HepG2 (cell line): ENCODE data around the gene KRTAP10-4. TPM values are rescaled to one million over a fixed set of nuclear protein-coding genes. Genes with fewer than 3 reads are reported as not detected.
A peak's percentile ranks its signal among the peaks of the same experiment; 100 is the strongest.

ENCODE experiments used
- CREB3 ChIP-seq: sonication (generic); formaldehyde crosslinking; IDR thresholded peaks from 2 replicates; pipeline ENCODE4 v1.5.0; 2020; ENCODE audit warnings: missing genetic modification reagents
- ELF1 ChIP-seq: sonication (generic); formaldehyde crosslinking; IDR thresholded peaks from 2 replicates; pipeline ENCODE4 v1.4.0; 2020; ENCODE audit warnings: missing genetic modification reagents
- ELF4 ChIP-seq: sonication (generic); formaldehyde crosslinking; IDR thresholded peaks from 2 replicates; pipeline ENCODE4 v1.5.0; 2020; ENCODE audit warnings: missing genetic modification reagents, mild to moderate bottlenecking, moderate library complexity, borderline replicate concordance
- FLYWCH1 ChIP-seq: sonication (generic); formaldehyde crosslinking; IDR thresholded peaks from 2 replicates; pipeline ENCODE4 v1.8.1; 2023; ENCODE audit warnings: mild to moderate bottlenecking, missing genetic modification reagents
- MIER3 ChIP-seq: IDR thresholded peaks from 2 replicates; pipeline ENCODE4 v1.6.1; 2016; ENCODE audit warnings: missing compliant biosample characterization, borderline replicate concordance
- MZF1 ChIP-seq: sonication (generic); formaldehyde crosslinking; IDR thresholded peaks from 2 replicates; pipeline ENCODE4 v1.8.1; 2023; ENCODE audit warnings: mild to moderate bottlenecking, missing genetic modification reagents, borderline replicate concordance
- NFIB ChIP-seq: sonication (generic); formaldehyde crosslinking; IDR thresholded peaks from 2 replicates; pipeline ENCODE4 v1.9.0; 2021; ENCODE audit warnings: missing genetic modification reagents, mild to moderate bottlenecking, borderline replicate concordance
- PBX2 ChIP-seq: IDR thresholded peaks from 2 replicates; pipeline ENCODE4 v1.6.1; 2016; ENCODE audit warnings: control low read depth
- PHF8 ChIP-seq: sonication (generic); formaldehyde crosslinking; IDR thresholded peaks from 2 replicates; pipeline ENCODE4 v1.5.0; 2020; ENCODE audit warnings: missing genetic modification reagents
- RAD51 ChIP-seq: fragments of 450-650 bp; IDR thresholded peaks from 2 replicates; pipeline ENCODE4 v1.6.1; 2016; ENCODE audit warnings: borderline replicate concordance
- REXO4 ChIP-seq: sonication (generic); formaldehyde crosslinking; IDR thresholded peaks from 2 replicates; pipeline ENCODE4 v1.8.0; 2022; ENCODE audit warnings: missing genetic modification reagents, mild to moderate bottlenecking, borderline replicate concordance
- RFXAP ChIP-seq: sonication (generic); formaldehyde crosslinking; IDR thresholded peaks from 2 replicates; pipeline ENCODE4 v1.4.0; 2020; ENCODE audit warnings: missing genetic modification reagents, borderline replicate concordance
- RNF2 ChIP-seq: fragments of 450-650 bp; conservative IDR thresholded peaks from 2 replicates; pipeline ENCODE4 v1.6.1; 2016; ENCODE audit warnings: low read depth
- SALL1 ChIP-seq: sonication (generic); formaldehyde crosslinking; IDR thresholded peaks from 2 replicates; pipeline ENCODE4 v1.8.0; 2022; ENCODE audit warnings: mild to moderate bottlenecking, missing genetic modification reagents
- SP5 ChIP-seq: IDR thresholded peaks from 2 replicates; pipeline ENCODE4 v1.6.1; 2016; ENCODE audit warnings: low read depth, borderline replicate concordance
- ZBTB14 ChIP-seq: sonication (generic); formaldehyde crosslinking; IDR thresholded peaks from 2 replicates; pipeline ENCODE4 v1.4.0; 2020; ENCODE audit warnings: missing genetic modification reagents
- ZFAT ChIP-seq: sonication (generic); formaldehyde crosslinking; conservative IDR thresholded peaks from 2 replicates; pipeline ENCODE4 v1.8.1; 2023; ENCODE audit warnings: missing genetic modification reagents, inconsistent platforms
- ZNF253 ChIP-seq: sonication (generic); formaldehyde crosslinking; IDR thresholded peaks from 2 replicates; pipeline ENCODE4 v1.8.0; 2022; ENCODE audit warnings: mild to moderate bottlenecking, missing genetic modification reagents, borderline replicate concordance
- ZNF281 ChIP-seq: sonication (generic); formaldehyde crosslinking; IDR thresholded peaks from 2 replicates; pipeline ENCODE4 v1.4.0; 2020; ENCODE audit warnings: missing genetic modification reagents, borderline replicate concordance
- ZNF331 ChIP-seq: sonication (generic); formaldehyde crosslinking; IDR thresholded peaks from 2 replicates; pipeline ENCODE4 v1.4.0; 2020; ENCODE audit warnings: missing genetic modification reagents
- ZNF546 ChIP-seq: sonication (generic); formaldehyde crosslinking; conservative IDR thresholded peaks from 2 replicates; pipeline ENCODE4 v1.8.1; 2023; ENCODE audit warnings: mild to moderate bottlenecking, missing genetic modification reagents
- ZNF567 ChIP-seq: sonication (generic); formaldehyde crosslinking; IDR thresholded peaks from 2 replicates; pipeline ENCODE4 v1.8.1; 2023; ENCODE audit warnings: mild to moderate bottlenecking, missing genetic modification reagents, borderline replicate concordance
- ZNF614 ChIP-seq: IDR thresholded peaks from 2 replicates; pipeline ENCODE4 v1.6.1; 2018; ENCODE audit warnings: missing biosample characterization, missing genetic modification reagents, inconsistent platforms, borderline replicate concordance
- ZNF672 ChIP-seq: sonication (generic); formaldehyde crosslinking; IDR thresholded peaks from 2 replicates; pipeline ENCODE4 v1.8.1; 2022; ENCODE audit warnings: missing genetic modification reagents
- ZNF777 ChIP-seq: sonication (generic); formaldehyde crosslinking; IDR thresholded peaks from 2 replicates; pipeline ENCODE4 v1.4.0; 2020; ENCODE audit warnings: missing genetic modification reagents
- polyA plus RNA-seq, 8 experiments: library from polyadenylated mRNA; depleted of rRNA in 3 of 8; stranded (reverse) in 7 of 8; unstranded in 1 of 8; fragments of >200 nt; fragmentation: Illumina TruSeq in 4 of 8; extraction: Trizol in 4 of 8; gene quantifications; 2 replicates each; pipeline versions ENCODE4 v1.2.1 to v1.2.3, GENCODE V29; 2011 to 2016; ENCODE audit warnings: low read depth in 4 of 8, missing spikeins in 1 of 8, mixed read lengths in 1 of 8; ENCODE audit not compliant: insufficient read depth in 1 of 8
- total RNA-seq, 5 experiments: library from RNA; depleted of rRNA; stranded (reverse); fragments of >200 nt; fragmentation: Illumina TruSeq; extraction: Trizol; gene quantifications; 2 replicates each; pipeline ENCODE4 v1.2.3, GENCODE V29; 2016; ENCODE audit warnings: low read depth in 1 of 5

Gene KRTAP10-4
- total and polyA plus RNA-seq, 2 of the 13 experiments (the other 11 are each of a cell fraction or from before 2014, with no cell fraction given), result not detected

GRCh38 chr21:44593598-44594405 is 20.3 kb downstream of the KRTAP10-4 start (continued):
- TF ChIP-seq ZNF331 (CRISPR knock-in tag) (peak; percentile 89), ZNF777 (CRISPR knock-in tag) (no peak), MZF1 (CRISPR knock-in tag) (0 out of 2 replicates have a peak, but pooled peaks have one; percentile 49), MIER3 (peak; percentile 54; the same call in 1 of the 2 replicates), ELF1 (CRISPR knock-in tag) (no peak), RAD51 (no peak), SALL1 (CRISPR knock-in tag) (peak; percentile 97), ELF4 (CRISPR knock-in tag) (no peak), ZNF546 (CRISPR knock-in tag) (0 out of 2 replicates have a peak, but pooled peaks have one; percentile 74), ZNF253 (CRISPR knock-in tag) (no peak), SP5 (CRISPR knock-in tag) (no peak; the same call in 1 of the 2 replicates), RNF2 (peak; percentile 93), RFXAP (CRISPR knock-in tag) (peak; percentile 60; the same call in 1 of the 2 replicates), ZFAT (CRISPR knock-in tag) (no peak), ZNF567 (no peak; the same call in 1 of the 2 replicates), NFIB (CRISPR knock-in tag) (no peak), ZNF672 (no peak), CREB3 (peak; percentile 40; the same call in 1 of the 2 replicates), REXO4 (CRISPR knock-in tag) (no peak), ZBTB14 (CRISPR knock-in tag) (no peak), ZNF281 (peak; percentile 39; the same call in 1 of the 2 replicates), PBX2 (CRISPR knock-in tag) (no peak), PHF8 (CRISPR knock-in tag) (peak; percentile 36; the same call in 1 of the 2 replicates), ZNF614 (CRISPR knock-in tag) (peak; percentile 79; the same call in 1 of the 2 replicates), FLYWCH1 (CRISPR knock-in tag) (no peak)
